Spleen (tissue), 11 donors: Measurements from ENCODE around the gene CD83. TPM values are rescaled to one million over a fixed set of nuclear protein-coding genes. Genes with fewer than 3 reads are reported as not detected.
A peak's percentile ranks its signal among the peaks of the same experiment; 100 is the strongest.

Experiments
- DNase-seq: peaks from one replicate; pipeline ENCODE4 v3.0.0-alpha.2; 2020
- H3K27ac ChIP-seq, 8 donors: fragments of 200-600 bp; sonication (generic) in 7 of 8; 1 replicate in 4 of 8; 2 replicates in 4 of 8; pipeline versions ENCODE4 v1.5.0 to v1.8.0; 2016 to 2021; ENCODE audit warnings: inconsistent platforms in 4 of 8, mild to moderate bottlenecking in 4 of 8, moderate library complexity in 1 of 8
- H3K27me3 ChIP-seq, 7 donors: fragments of 200-600 bp; sonication (generic) in 6 of 7; replicated peaks in 1 of 7; 1 replicate in 4 of 7; 2 replicates in 3 of 7; pipeline versions ENCODE4 v1.5.0 to v1.8.0; 2016 to 2021; ENCODE audit warnings: inconsistent platforms in 3 of 7, mild to moderate bottlenecking in 1 of 7
- H3K36me3 ChIP-seq, 6 donors: fragments of 200-600 bp; sonication (generic) in 5 of 6; 1 replicate in 4 of 6; 2 replicates in 2 of 6; pipeline versions ENCODE4 v1.5.0 to v1.8.0; 2016 to 2021; ENCODE audit warnings: inconsistent platforms in 2 of 6
- H3K4me1 ChIP-seq, 6 donors: fragments of 200-600 bp; sonication (generic) in 5 of 6; 1 replicate in 3 of 6; 2 replicates in 3 of 6; pipeline versions ENCODE4 v1.5.0 to v1.8.0; 2016 to 2021; ENCODE audit warnings: inconsistent platforms in 3 of 6
- H3K4me3 ChIP-seq, 8 donors: fragments of 200-600 bp; sonication (generic) in 7 of 8; 1 replicate in 4 of 8; 2 replicates in 4 of 8; pipeline versions ENCODE4 v1.5.0 to v1.8.0; 2016 to 2021; ENCODE audit warnings: inconsistent platforms in 4 of 8, mild to moderate bottlenecking in 4 of 8, moderate library complexity in 2 of 8
- H3K9me3 ChIP-seq, 8 donors: fragments of 200-600 bp; sonication (generic) in 7 of 8; 1 replicate in 4 of 8; 2 replicates in 4 of 8; pipeline versions ENCODE4 v1.5.0 to v1.8.0; 2016 to 2021; ENCODE audit warnings: inconsistent platforms in 4 of 8
- POLR2A ChIP-seq, 3 donors: fragments of 450-650 bp; IDR thresholded peaks; one replicate each; pipeline ENCODE4 v1.5.1; 2017; ENCODE audit warnings: antibody characterized with exemption in 3 of 3, mild to moderate bottlenecking in 1 of 3
- POLR2AphosphoS5 ChIP-seq, 3 donors: sonication (generic); formaldehyde crosslinking; IDR thresholded peaks; one replicate each; pipeline ENCODE4 v1.5.1; 2017; ENCODE audit warnings: antibody characterized with exemption in 3 of 3
- WGBS, 5 donors: extraction: QIAGEN DNeasy Blood & Tissue Kit in 3 of 5; methylation state at CpG; one replicate each; pipeline versions ENCODE4 v1.1.5 to v1.1.7; 2013 to 2018; 5-methylcytosine and 5-hydroxymethylcytosine counted together
- intact Hi-C: fragments of 100-400 bp; cut with DNase I; formaldehyde crosslinking; loops from one replicate; pipeline ENCODE4 v1.15.0; 2023; ENCODE audit warnings: low total_unique reads
- polyA plus RNA-seq, 3 donors: library from polyadenylated mRNA; stranded (reverse); fragments of 200-250 nt; gene quantifications; one replicate each; pipeline ENCODE4 v1.2.1, GENCODE V29; 2013
- total RNA-seq, 7 donors: library from RNA; depleted of rRNA in 3 of 7; stranded (reverse); fragments of >200 nt in 3 of 7; fragmentation: NEBNext Ultra II Directional in 4 of 7; extraction: Animal tissue kit (Norgen Biotek cat#: 25700) in 4 of 7; gene quantifications; one replicate each; pipeline versions ENCODE4 v1.1.0 to v1.2.1, GENCODE V29; 2016 to 2021
- TF ChIP-seq, protein P1 (sequence below), 11 experiments: fragments of 200-600 bp in 7 of 11; fragments of 450-650 bp in 4 of 11; sonication (generic) in 4 of 11; IDR thresholded peaks in 8 of 11; conservative IDR thresholded peaks in 3 of 11; 1 replicate in 7 of 11; 2 replicates in 4 of 11; pipeline versions ENCODE4 v1.4.0 to v1.8.0; 2016 to 2021; ENCODE audit warnings: antibody characterized with exemption in 11 of 11, inconsistent platforms in 4 of 11, mild to moderate bottlenecking in 1 of 11
- donor health status: healthy with polysubstance abuse.
- donor health status: DM: no; HTN: no; CAD: no; lungs with moderate emphysema.
- donor health status: DM: no; HTN: no; CAD: no.
- donor health status: Bipolar disorder and iron deficiency.
- donor health status: healthy.
- donor health status: DM: no; HTN: no; CAD: no.
- donor health status: DM: yes; HTN: yes; CAD: no.

CD83 gene
- total and polyA plus RNA-seq, 10 donors: 11.7 to 51.5 (median 22.6) TPM

GRCh38 chr6:14102383-14102782 lies 15.2 kb upstream of the CD83 start:
- no peak for DNase-seq
- H3K4me3 ChIP-seq: no peak overlapping the region
- intact Hi-C loops: no loop called here
- no peak overlapping the region for H3K27ac ChIP-seq
- H3K27me3 ChIP-seq: peaks cover 0 to 2% (median 0%) of the 10 kb centered on the region in 7 donors
- TF ChIP-seq, protein P1, sequence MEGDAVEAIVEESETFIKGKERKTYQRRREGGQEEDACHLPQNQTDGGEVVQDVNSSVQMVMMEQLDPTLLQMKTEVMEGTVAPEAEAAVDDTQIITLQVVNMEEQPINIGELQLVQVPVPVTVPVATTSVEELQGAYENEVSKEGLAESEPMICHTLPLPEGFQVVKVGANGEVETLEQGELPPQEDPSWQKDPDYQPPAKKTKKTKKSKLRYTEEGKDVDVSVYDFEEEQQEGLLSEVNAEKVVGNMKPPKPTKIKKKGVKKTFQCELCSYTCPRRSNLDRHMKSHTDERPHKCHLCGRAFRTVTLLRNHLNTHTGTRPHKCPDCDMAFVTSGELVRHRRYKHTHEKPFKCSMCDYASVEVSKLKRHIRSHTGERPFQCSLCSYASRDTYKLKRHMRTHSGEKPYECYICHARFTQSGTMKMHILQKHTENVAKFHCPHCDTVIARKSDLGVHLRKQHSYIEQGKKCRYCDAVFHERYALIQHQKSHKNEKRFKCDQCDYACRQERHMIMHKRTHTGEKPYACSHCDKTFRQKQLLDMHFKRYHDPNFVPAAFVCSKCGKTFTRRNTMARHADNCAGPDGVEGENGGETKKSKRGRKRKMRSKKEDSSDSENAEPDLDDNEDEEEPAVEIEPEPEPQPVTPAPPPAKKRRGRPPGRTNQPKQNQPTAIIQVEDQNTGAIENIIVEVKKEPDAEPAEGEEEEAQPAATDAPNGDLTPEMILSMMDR (IDR thresholded peaks at IDR 0.05 in 8 of 11, conservative IDR thresholded peaks at IDR 0.05 in 3 of 11): no peak
- no peak for TF ChIP-seq POLR2A (IDR thresholded peaks at IDR 0.05)
- H3K36me3 ChIP-seq: no peaks in the 10 kb centered on the region
- WGBS, 5 donors: 76 to 93% (median 84%) methylated on average over 3 of the region's 3 CpGs
- peaks cover 0 to 13% (median 9%) of the 10 kb centered on the region in 8 donors for H3K9me3 ChIP-seq
- H3K4me1 ChIP-seq: peaks cover 0 to 15% (median 2%) of the 10 kb centered on the region in 6 donors

DNA sequence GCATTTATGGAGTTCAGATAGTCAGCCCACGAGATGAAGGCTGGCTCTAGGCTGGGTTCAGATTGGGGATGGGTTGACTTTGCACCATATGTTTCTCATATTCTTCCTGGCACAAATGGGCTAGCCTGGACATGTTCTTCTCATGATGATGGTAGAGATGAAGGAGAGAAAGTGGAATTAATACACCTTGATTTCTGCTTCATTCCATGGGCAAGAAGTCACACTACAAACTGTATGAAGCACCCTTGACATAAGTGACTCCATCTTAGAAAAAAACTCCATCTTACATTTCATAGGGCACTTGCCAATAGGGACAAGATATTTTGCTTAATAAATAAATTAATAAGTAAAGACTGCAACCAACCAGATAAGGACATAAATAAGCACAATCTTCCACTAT lies 12.0 kb upstream of the CD83 start:
- WGBS, 5 donors: 85 to 90% (median 89%) methylated on average over 1 of the region's 1 CpG
- intact Hi-C loops: no loop called here

GRCh38 chr6:14107000-14107399 lies 10.6 kb upstream of the CD83 start:
- H3K36me3 ChIP-seq: no peaks in the 10 kb centered on the region
- H3K4me3 ChIP-seq: no peak overlapping the region
- peaks cover 16 to 34% (median 29%) of the 10 kb centered on the region in 6 donors for H3K4me1 ChIP-seq
- intact Hi-C loops: no loop called here
- H3K9me3 ChIP-seq: peaks cover 0 to 16% (median 10%) of the 10 kb centered on the region in 8 donors
- no peak for TF ChIP-seq POLR2A (IDR thresholded peaks at IDR 0.05)
- no peak for TF ChIP-seq POLR2AphosphoS5 (IDR thresholded peaks at IDR 0.05)
- TF ChIP-seq, protein P1 (IDR thresholded peaks at IDR 0.05 in 8 of 11, conservative IDR thresholded peaks at IDR 0.05 in 3 of 11): no peak
- H3K27me3 ChIP-seq: peaks cover 0 to 6% (median 0%) of the 10 kb centered on the region in 7 donors
- no peak overlapping the region for H3K27ac ChIP-seq
- DNase-seq: no peak

More for the DNA sequence above, 12.0 kb upstream of the CD83 start:
- peaks cover 0 to 6% (median 0%) of the 10 kb centered on the region in 7 donors for H3K27me3 ChIP-seq
- DNase-seq: no peak
- H3K4me3 ChIP-seq: no peak overlapping the region
- peaks cover 0 to 16% (median 10%) of the 10 kb centered on the region in 8 donors for H3K9me3 ChIP-seq
- H3K36me3 ChIP-seq: no peaks in the 10 kb centered on the region
- H3K4me1 ChIP-seq: peaks cover 14 to 38% (median 29%) of the 10 kb centered on the region in 6 donors
- no peak overlapping the region for H3K27ac ChIP-seq
- TF ChIP-seq POLR2A (IDR thresholded peaks at IDR 0.05): no peak

DNA sequence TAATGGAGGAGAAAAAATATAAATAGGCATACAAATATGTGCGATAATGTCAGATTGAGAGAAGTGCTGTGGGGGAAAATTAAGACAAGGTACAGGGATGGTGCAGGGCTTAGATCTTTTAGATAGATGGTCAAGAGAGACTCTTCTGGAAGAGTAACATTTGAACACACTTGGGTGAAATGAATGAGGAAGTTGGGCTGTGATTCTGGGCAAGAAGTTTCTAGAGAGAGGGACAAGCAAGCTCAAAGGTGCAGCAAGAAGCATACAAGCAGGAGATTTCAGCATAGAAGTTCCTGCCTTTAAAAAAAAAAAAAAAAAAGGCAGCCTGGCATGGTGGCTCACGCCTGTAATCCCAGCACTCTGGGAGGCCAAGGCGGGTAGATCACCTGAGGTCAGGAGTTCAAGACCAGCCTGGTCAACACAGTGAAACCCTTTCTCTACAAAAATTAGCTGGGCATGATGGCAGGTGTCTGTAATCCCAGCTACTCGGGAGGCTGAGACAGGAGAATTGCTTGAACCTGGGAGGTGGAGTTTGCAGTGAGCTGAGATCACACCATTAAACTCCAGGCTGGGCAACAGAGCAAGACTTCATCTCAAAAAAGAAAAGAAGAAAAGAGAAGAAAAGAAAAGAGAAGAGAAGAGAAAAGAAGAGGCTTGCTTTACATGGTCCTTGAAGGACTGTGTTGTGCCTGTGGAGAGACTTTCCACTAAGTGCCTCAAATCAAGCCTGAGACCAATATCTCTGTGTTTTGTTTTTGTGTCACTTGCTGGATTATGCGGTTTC lies 9.7 kb upstream of the CD83 start:
- Histone ChIP-seq H3K27ac (peak overlapping the region in 6 of 8 donors; percentile 67 to 80 (median 74)), H3K9me3 (peaks cover 0 to 16% (median 10%) of the 10 kb centered on the region in 8 donors), H3K36me3 (no peaks in the 10 kb centered on the region), H3K4me1 (peaks cover 16 to 34% (median 29%) of the 10 kb centered on the region in 6 donors), H3K27me3 (peaks cover 0 to 6% (median 0%) of the 10 kb centered on the region in 7 donors), H3K4me3 (no peak overlapping the region)
- WGBS, 5 donors: 83 to 88% (median 83%) methylated on average over 5 of the region's 5 CpGs
- no peak for DNase-seq
- intact Hi-C loops: no loop called here
- TF ChIP-seq POLR2AphosphoS5 (IDR thresholded peaks at IDR 0.05) (no peak), POLR2A (IDR thresholded peaks at IDR 0.05) (no peak)
- TF ChIP-seq, protein P1 (IDR thresholded peaks at IDR 0.05 in 8 of 11, conservative IDR thresholded peaks at IDR 0.05 in 3 of 11): no peak
